Uterus (tissue), 4 donors: ENCODE measurements around the gene ZIC1. TPM values are rescaled to one million over a fixed set of nuclear protein-coding genes. Genes with fewer than 3 reads are reported as not detected.

Source experiments
- DNase-seq, 2 donors: peaks; one replicate each; pipeline ENCODE4 v3.0.0-alpha.2; 2019 to 2020
- H3K27ac ChIP-seq, 2 donors: fragments of 200-600 bp; sonication (generic); 1 replicate in 1 of 2; 2 replicates in 1 of 2; pipeline ENCODE4 v1.5.1; 2016 to 2018
- H3K27me3 ChIP-seq, 2 donors: fragments of 200-600 bp; sonication (generic); one replicate each; pipeline ENCODE4 v1.5.1; 2018 to 2019; ENCODE audit warnings: control low read depth in 1 of 2
- H3K36me3 ChIP-seq, 2 donors: fragments of 200-600 bp; sonication (generic); one replicate each; pipeline ENCODE4 v1.5.1; 2019; ENCODE audit warnings: control low read depth in 1 of 2
- H3K4me1 ChIP-seq, 2 donors: fragments of 200-600 bp; sonication (generic); one replicate each; pipeline ENCODE4 v1.5.1; 2018 to 2019; ENCODE audit warnings: control low read depth in 1 of 2
- H3K4me3 ChIP-seq, 2 donors: fragments of 200-600 bp; sonication (generic); 1 replicate in 1 of 2; 2 replicates in 1 of 2; pipeline ENCODE4 v1.5.1; 2018 to 2019; ENCODE audit warnings: mild to moderate bottlenecking in 1 of 2
- H3K9me3 ChIP-seq, 2 donors: fragments of 200-600 bp; sonication (generic); one replicate each; pipeline ENCODE4 v1.5.1; 2019; ENCODE audit warnings: control low read depth in 1 of 2
- POLR2A ChIP-seq, 2 donors: fragments of 450-650 bp; IDR thresholded peaks; one replicate each; pipeline ENCODE4 v1.6.1; 2016; ENCODE audit warnings: antibody characterized with exemption in 2 of 2, mild to moderate bottlenecking in 1 of 2, moderate library complexity in 1 of 2
- intact Hi-C: fragments of 100-400 bp; cut with DNase I; formaldehyde crosslinking; loops from one replicate; pipeline ENCODE4 v1.15.1; 2023; ENCODE audit warnings: low total_unique reads
- total RNA-seq, 4 donors: library from RNA; depleted of rRNA in 3 of 4; stranded (reverse); fragments of >200 nt in 3 of 4; gene quantifications; one replicate each; pipeline versions ENCODE4 v1.1.0 to v1.2.4, GENCODE V29; 2014 to 2023
- TF ChIP-seq, protein P1 (sequence below), 4 experiments: fragments of 200-600 bp in 2 of 4; fragments of 450-650 bp in 2 of 4; sonication (generic) in 2 of 4; IDR thresholded peaks; one replicate each; pipeline ENCODE4 v1.5.1; 2016 to 2019; ENCODE audit warnings: antibody characterized with exemption in 4 of 4, mild to moderate bottlenecking in 2 of 4, moderate library complexity in 1 of 4
- donor health status: DM: yes; HTN: yes; CAD: no.

ZIC1 gene
- total RNA-seq, 4 donors from 2014 or later, result not detected

DNA sequence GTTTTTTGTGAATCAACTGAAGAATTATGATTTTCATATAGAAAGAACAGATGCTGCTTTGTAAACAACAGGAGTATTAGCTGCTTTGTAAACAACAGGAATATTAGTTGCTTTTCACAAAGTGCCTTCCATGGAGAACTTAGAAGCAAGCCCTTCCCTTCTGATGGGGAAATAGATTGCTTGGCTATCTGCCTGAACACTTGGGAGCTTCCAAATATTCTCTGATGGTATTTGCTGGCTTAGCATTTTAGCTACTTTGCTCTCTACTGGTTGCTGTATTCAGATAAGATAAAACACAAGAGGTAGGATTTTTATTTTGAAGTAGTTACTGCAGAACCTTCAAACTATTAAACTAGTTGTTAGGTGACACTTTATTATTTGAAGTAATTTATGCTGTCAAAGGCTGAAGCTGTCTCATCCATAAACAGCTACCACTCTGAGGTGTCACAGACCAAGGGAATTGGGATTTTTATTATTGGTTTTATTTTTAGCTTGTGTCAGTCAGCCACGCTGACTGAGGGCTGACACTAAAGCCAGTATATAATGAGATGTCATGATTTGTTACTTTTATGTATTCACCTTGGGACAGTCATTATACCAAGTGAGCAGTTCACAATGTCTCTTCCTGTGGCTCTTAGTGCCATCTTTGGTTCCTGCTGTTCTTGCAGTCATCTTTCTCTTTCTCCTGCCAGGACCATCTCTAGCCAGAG, 50.0 kb downstream of the ZIC1 start:
- TF ChIP-seq, protein P1, sequence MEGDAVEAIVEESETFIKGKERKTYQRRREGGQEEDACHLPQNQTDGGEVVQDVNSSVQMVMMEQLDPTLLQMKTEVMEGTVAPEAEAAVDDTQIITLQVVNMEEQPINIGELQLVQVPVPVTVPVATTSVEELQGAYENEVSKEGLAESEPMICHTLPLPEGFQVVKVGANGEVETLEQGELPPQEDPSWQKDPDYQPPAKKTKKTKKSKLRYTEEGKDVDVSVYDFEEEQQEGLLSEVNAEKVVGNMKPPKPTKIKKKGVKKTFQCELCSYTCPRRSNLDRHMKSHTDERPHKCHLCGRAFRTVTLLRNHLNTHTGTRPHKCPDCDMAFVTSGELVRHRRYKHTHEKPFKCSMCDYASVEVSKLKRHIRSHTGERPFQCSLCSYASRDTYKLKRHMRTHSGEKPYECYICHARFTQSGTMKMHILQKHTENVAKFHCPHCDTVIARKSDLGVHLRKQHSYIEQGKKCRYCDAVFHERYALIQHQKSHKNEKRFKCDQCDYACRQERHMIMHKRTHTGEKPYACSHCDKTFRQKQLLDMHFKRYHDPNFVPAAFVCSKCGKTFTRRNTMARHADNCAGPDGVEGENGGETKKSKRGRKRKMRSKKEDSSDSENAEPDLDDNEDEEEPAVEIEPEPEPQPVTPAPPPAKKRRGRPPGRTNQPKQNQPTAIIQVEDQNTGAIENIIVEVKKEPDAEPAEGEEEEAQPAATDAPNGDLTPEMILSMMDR (IDR thresholded peaks at IDR 0.05), result no peak
- TF ChIP-seq POLR2A (IDR thresholded peaks at IDR 0.05), result no peak
- Histone ChIP-seq H3K4me3 (no peak overlapping the region), H3K36me3 (no peaks in the 10 kb centered on the region), H3K4me1 (no peaks in the 10 kb centered on the region), H3K27ac (no peak overlapping the region), H3K9me3 (no peaks in the 10 kb centered on the region), H3K27me3 (no peaks in the 10 kb centered on the region)
- no peak for DNase-seq
- intact Hi-C loops, result no loop called here

DNA sequence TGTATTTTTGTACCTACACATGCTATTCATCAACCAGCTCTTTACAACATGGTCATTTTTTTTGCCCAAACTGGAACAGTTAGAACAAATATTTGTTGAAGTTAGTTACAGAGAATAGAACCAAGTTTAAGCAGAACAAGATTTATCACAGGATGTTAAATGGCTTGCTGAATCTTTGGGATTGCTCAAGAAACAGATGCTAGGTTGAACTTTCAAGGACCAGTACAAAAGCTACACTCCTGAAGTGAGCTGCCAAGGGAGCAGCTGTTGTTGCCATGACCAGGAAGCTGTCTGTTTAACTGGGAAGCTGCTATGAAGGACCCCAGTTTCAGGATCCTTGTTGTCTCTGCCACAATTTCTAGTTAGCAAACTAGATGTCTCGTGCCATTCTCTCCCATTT, 53.7 kb downstream of the ZIC1 start:
- Histone ChIP-seq H3K36me3 (no peaks in the 10 kb centered on the region), H3K9me3 (no peaks in the 10 kb centered on the region), H3K27ac (no peak overlapping the region), H3K4me1 (no peaks in the 10 kb centered on the region), H3K27me3 (no peaks in the 10 kb centered on the region), H3K4me3 (no peak overlapping the region)
- DNase-seq, result no peak
- no peak for TF ChIP-seq POLR2A (IDR thresholded peaks at IDR 0.05)
- TF ChIP-seq, protein P1 (IDR thresholded peaks at IDR 0.05), result no peak
- intact Hi-C loops, result no loop called here

Other genes starting within 250 kb of the ZIC1 start
- not detected for gene ZIC4, start 2.8 kb upstream of the ZIC1 start, total RNA-seq